GM21381 (cell line): Measurements from ENCODE around the gene PRLH.
A peak's percentile ranks its signal among the peaks of the same experiment; 100 is the strongest.
"Not testable (repeated sequence)": the region's sequence is repeated elsewhere in the genome, so short reads cannot be mapped to it uniquely, and the experiment has no call there.

Source experiments
- ATAC-seq: cut with Tn5 transposase; IDR thresholded peaks from one replicate; pipeline ENCODE4 v1.9.1; 2021; ENCODE audit warnings: mild to moderate bottlenecking, moderate library complexity; ENCODE audit not compliant: unreplicated experiment

PRLH gene

GRCh38 chr2:237599465-237600110 is 33.2 kb downstream of the PRLH start:
- ATAC-seq, result no peak

GRCh38 chr2:237600205-237600846 is 34.0 kb downstream of the PRLH start:
- no peak for ATAC-seq

GRCh38 chr2:237601453-237602116 is 35.2 kb downstream of the PRLH start:
- no peak for ATAC-seq

- no peak for ATAC-seq
Measured at GRCh38 chr2:237602409-237602808, 36.0 kb downstream of the PRLH start.

- no peak for ATAC-seq
Measured at GRCh38 chr2:237603049-237603717, 36.8 kb downstream of the PRLH start.

GRCh38 chr2:237603718-237604362 is 37.5 kb downstream of the PRLH start:
- peak; percentile 75 for ATAC-seq

- no peak for ATAC-seq
Measured at GRCh38 chr2:237604391-237604790, 38.0 kb downstream of the PRLH start.

GRCh38 chr2:237604960-237605359 is 38.6 kb downstream of the PRLH start:
- ATAC-seq, result no peak

- not testable (repeated sequence) for ATAC-seq
Measured at GRCh38 chr2:237606522-237606921, 40.1 kb downstream of the PRLH start.

- no peak for ATAC-seq
Measured at GRCh38 chr2:237612527-237613357, 46.4 kb downstream of the PRLH start.

GRCh38 chr2:237613679-237614078 is 47.3 kb downstream of the PRLH start:
- no peak for ATAC-seq

- no peak for ATAC-seq
Measured at GRCh38 chr2:237614151-237614720, 47.9 kb downstream of the PRLH start.

- ATAC-seq, result no peak
Measured at GRCh38 chr2:237615631-237616249, 49.4 kb downstream of the PRLH start.

GRCh38 chr2:237616373-237616733 is 50.0 kb downstream of the PRLH start:
- no peak for ATAC-seq
